Endodermal cell (in vitro differentiated cells): ENCODE data around the gene CNPY4. TPM values are rescaled to one million over a fixed set of nuclear protein-coding genes. Genes with fewer than 3 reads are reported as not detected.
"Not testable (repeated sequence)": the region's sequence is repeated elsewhere in the genome, so short reads cannot be mapped to it uniquely, and the experiment has no call there.

ENCODE experiments used
- DNase-seq: peaks from one replicate; pipeline ENCODE4 v3.0.0-alpha.2; 2017
- H3K27ac ChIP-seq: 2 replicates; pipeline ENCODE4 v1.5.1; 2013; ENCODE audit warnings: mild to moderate bottlenecking, low read depth, low read length, moderate library complexity
- H3K27me3 ChIP-seq: 2 replicates; pipeline ENCODE4 v1.6.1; 2013; ENCODE audit warnings: mild to moderate bottlenecking, low read length, moderate library complexity; ENCODE audit not compliant: insufficient read depth, control insufficient read depth, poor library complexity, severe bottlenecking
- H3K36me3 ChIP-seq: 2 replicates; pipeline ENCODE4 v1.7.0; 2013; ENCODE audit warnings: mild to moderate bottlenecking, low read length, moderate library complexity; ENCODE audit not compliant: control insufficient read depth, insufficient read depth
- H3K4me1 ChIP-seq: one replicate; pipeline ENCODE4 v1.7.0; 2013; ENCODE audit warnings: low read length; ENCODE audit not compliant: control insufficient read depth, insufficient read depth
- H3K4me3 ChIP-seq: 2 replicates; pipeline ENCODE4 v1.5.1; 2013; ENCODE audit warnings: mild to moderate bottlenecking, low read length, moderate library complexity
- H3K9ac ChIP-seq: 2 replicates; pipeline ENCODE4 v1.6.1; 2013; ENCODE audit warnings: mild to moderate bottlenecking, low read length, moderate library complexity; ENCODE audit not compliant: poor library complexity, severe bottlenecking; ENCODE audit errors: extremely low read depth
- H3K9me3 ChIP-seq: 2 replicates; pipeline ENCODE4 v1.6.1; 2013; ENCODE audit warnings: mild to moderate bottlenecking, low read length, moderate library complexity; ENCODE audit not compliant: control insufficient read depth
- H3K27ac Mint-ChIP-seq: 2 replicates; pipeline ENCODE4 v1.8.0; 2020; ENCODE audit warnings: mixed read lengths
- H3K27me3 Mint-ChIP-seq: 2 replicates; pipeline ENCODE4 v1.8.0; 2021; ENCODE audit warnings: mild to moderate bottlenecking, mixed read lengths; ENCODE audit not compliant: insufficient read depth
- H3K36me3 Mint-ChIP-seq: 2 replicates; pipeline ENCODE4 v1.8.0; 2020; ENCODE audit warnings: low read depth, mixed read lengths
- H3K4me1 Mint-ChIP-seq: 2 replicates; pipeline ENCODE4 v1.8.0; 2020; ENCODE audit warnings: mixed read lengths
- H3K4me3 Mint-ChIP-seq: 2 replicates; pipeline ENCODE4 v1.8.0; 2020; ENCODE audit warnings: mild to moderate bottlenecking, moderate library complexity, mixed read lengths
- H3K9me3 Mint-ChIP-seq: 2 replicates; pipeline ENCODE4 v1.8.0; 2020; ENCODE audit warnings: mild to moderate bottlenecking, mixed read lengths
- WGBS, 2 experiments: methylation state at CpG; one replicate each; pipeline versions ENCODE4 v1.1.5 to v1.1.7; 2013; ENCODE audit warnings: missing lambda C conversion rate in 2 of 2, mixed read lengths in 1 of 2; ENCODE audit not compliant: insufficient coverage in 1 of 2, insufficient read length in 1 of 2; 5-methylcytosine and 5-hydroxymethylcytosine counted together
- total RNA-seq, 2 donors: library from RNA; stranded (reverse); fragmentation: NEBNext Ultra II Directional in 1 of 2; extraction: Animal tissue kit (Norgen Biotek cat#: 25700) in 1 of 2; gene quantifications; 2 replicates in 1 of 2; 3 replicates in 1 of 2; pipeline ENCODE4 v1.2.1, GENCODE V29; 2021
- TF ChIP-seq, protein P1 (sequence below): fragments of 200-600 bp; sonication (generic); conservative IDR thresholded peaks from 2 replicates; pipeline ENCODE4 v1.5.0; 2021; ENCODE audit warnings: antibody characterized with exemption, mild to moderate bottlenecking

CNPY4 gene
- total RNA-seq, 2 donors from 2014 or later: 16.2 to 19.4 TPM

DNA sequence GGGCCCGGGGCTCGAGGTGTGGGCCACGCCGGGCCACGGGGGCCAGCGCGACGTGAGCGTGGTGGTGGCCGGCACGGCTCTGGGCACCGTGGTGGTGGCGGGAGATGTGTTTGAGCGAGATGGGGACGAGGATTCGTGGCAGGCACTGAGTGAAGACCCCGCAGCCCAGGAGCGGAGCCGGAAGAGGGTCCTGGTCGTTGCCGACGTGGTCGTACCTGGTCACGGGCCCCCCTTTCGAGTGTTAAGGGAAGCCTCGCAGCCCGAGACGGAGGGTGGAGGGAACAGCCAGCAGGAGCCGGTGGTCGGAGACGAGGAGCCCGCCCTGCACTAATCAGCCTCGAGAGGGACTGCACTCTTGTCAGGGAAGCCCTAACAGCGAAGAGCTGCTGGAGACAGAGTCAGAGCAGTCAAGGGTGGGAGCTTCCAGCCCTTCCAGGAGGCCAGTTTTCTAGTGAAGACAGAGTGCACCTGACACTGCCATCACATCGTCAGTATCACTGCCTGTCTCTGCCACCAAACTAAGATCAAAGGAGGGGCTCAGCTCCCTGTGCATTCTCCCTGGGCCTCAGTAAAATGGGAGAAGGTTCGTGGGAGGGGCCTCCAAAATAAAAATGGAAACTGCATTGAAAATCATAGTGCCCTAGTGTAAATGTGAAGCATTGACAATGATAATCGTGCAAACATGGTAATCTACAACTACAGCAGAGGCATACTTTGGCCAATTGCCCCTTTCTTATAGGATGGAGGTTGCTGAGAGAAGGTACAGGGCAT is 8.6 kb downstream of the CNPY4 start:
- no peaks in the 10 kb centered on the region for H3K9me3 Mint-ChIP-seq
- H3K27ac Mint-ChIP-seq: no peak overlapping the region
- WGBS, 2 experiments: 11 to 17% methylated on average over 21 to 37 of the region's 37 CpGs
- Histone ChIP-seq H3K9ac (peak overlapping the region; percentile 34), H3K36me3 (no peaks in the 10 kb centered on the region), H3K4me1 (no peaks in the 10 kb centered on the region), H3K4me3 (peak overlapping the region; percentile 85), H3K9me3 (no peaks in the 10 kb centered on the region), H3K27ac (no peak overlapping the region), H3K27me3 (peaks cover 12% of the 10 kb centered on the region)
- H3K4me3 Mint-ChIP-seq: peak overlapping the region; percentile 96
- peaks cover 27% of the 10 kb centered on the region for H3K27me3 Mint-ChIP-seq
- TF ChIP-seq, protein P1, sequence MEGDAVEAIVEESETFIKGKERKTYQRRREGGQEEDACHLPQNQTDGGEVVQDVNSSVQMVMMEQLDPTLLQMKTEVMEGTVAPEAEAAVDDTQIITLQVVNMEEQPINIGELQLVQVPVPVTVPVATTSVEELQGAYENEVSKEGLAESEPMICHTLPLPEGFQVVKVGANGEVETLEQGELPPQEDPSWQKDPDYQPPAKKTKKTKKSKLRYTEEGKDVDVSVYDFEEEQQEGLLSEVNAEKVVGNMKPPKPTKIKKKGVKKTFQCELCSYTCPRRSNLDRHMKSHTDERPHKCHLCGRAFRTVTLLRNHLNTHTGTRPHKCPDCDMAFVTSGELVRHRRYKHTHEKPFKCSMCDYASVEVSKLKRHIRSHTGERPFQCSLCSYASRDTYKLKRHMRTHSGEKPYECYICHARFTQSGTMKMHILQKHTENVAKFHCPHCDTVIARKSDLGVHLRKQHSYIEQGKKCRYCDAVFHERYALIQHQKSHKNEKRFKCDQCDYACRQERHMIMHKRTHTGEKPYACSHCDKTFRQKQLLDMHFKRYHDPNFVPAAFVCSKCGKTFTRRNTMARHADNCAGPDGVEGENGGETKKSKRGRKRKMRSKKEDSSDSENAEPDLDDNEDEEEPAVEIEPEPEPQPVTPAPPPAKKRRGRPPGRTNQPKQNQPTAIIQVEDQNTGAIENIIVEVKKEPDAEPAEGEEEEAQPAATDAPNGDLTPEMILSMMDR: no peak
- peak; percentile 78 for DNase-seq
- H3K4me1 Mint-ChIP-seq: peaks cover 3% of the 10 kb centered on the region
- H3K36me3 Mint-ChIP-seq: peaks cover 2% of the 10 kb centered on the region

- WGBS, 2 experiments: 97% methylated on average over 1 of the region's 1 CpG; no CpG with 5 or more reads in 1 of the 2 experiments
- Mint-ChIP-seq H3K27ac (no peak overlapping the region), H3K4me1 (peaks cover 3% of the 10 kb centered on the region), H3K9me3 (no peaks in the 10 kb centered on the region), H3K27me3 (peaks cover 27% of the 10 kb centered on the region), H3K4me3 (no peak overlapping the region), H3K36me3 (no peaks in the 10 kb centered on the region)
- no peaks in the 10 kb centered on the region for H3K4me1 ChIP-seq
- no peak overlapping the region for H3K9ac ChIP-seq
- no peaks in the 10 kb centered on the region for H3K9me3 ChIP-seq
- DNase-seq: no peak
- peaks cover 12% of the 10 kb centered on the region for H3K27me3 ChIP-seq
- H3K4me3 ChIP-seq: no peak overlapping the region
- H3K27ac ChIP-seq: no peak overlapping the region
- TF ChIP-seq, protein P1: no peak
- no peaks in the 10 kb centered on the region for H3K36me3 ChIP-seq
Measured at GRCh38 chr7:100128637-100128963, 9.2 kb downstream of the CNPY4 start.

- H3K36me3 ChIP-seq, DNase-seq, H3K36me3 Mint-ChIP-seq, H3K9ac ChIP-seq, H3K4me1 Mint-ChIP-seq, H3K4me3 ChIP-seq, H3K4me3 Mint-ChIP-seq, H3K4me1 ChIP-seq, H3K27ac Mint-ChIP-seq, H3K9me3 Mint-ChIP-seq, H3K27ac ChIP-seq, H3K9me3 ChIP-seq: not testable (repeated sequence)
- 83 to 96% methylated on average over 1 of the region's 1 CpG for WGBS, 2 experiments
- peaks cover 12% of the 10 kb centered on the region for H3K27me3 ChIP-seq
- peaks cover 27% of the 10 kb centered on the region for H3K27me3 Mint-ChIP-seq
Measured at GRCh38 chr7:100130220-100130607, 10.8 kb downstream of the CNPY4 start.
